ENCODE measurements around the gene CEP85L.

CEP85L gene

DNA sequence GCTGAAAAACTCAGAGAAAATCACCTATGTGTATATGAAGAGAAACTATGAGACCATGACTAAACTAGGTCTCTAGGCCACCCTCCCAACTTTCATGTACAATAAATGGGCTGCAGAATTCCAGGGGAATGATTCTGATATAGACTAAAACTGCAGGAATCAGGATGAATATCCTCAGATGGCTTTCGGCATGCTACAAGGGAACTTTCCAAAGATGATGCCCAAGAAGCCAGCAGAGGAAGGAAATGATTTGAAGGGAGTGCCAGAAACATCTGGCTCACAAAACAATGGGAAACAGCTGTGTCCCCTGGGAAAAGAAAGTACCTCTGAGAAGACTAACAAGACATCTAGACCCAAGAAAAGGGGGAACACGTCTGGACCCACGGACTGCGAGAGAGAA, 62.2 kb downstream of the CEP85L start:
- DNase-seq (ENCODE audit: insufficient read length, low spot score) (no peak), FAIRE-seq (no peak)
- TF ChIP-seq PAX5 (IDR thresholded peaks at IDR 0.05; ENCODE audit: insufficient read depth, low read length, severe bottlenecking), result no peak

DNA sequence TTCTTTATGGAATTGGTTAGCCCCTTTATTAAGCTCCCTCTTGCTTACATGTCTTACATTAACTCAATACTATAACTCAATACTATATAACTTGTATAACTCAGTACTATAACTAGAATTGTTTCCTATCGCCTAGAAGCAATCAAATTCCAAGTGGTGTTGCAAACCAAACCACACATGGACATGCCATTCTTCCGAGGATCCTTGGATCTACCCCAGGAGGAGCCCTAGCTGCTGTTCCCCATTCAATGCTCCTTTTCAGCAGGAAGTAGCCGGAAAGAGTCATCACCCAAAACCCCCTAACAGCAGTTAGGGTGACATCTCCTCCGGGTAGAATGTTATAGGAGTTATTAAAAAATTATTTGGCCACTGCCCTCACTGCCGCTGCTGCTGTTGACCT, 62.8 kb downstream of the CEP85L start:
- DNase-seq (ENCODE audit: insufficient read length, low spot score) (no peak), FAIRE-seq (no peak)
- no peak for TF ChIP-seq PAX5 (IDR thresholded peaks at IDR 0.05; ENCODE audit: insufficient read depth, low read length, severe bottlenecking)
- no peak for TF ChIP-seq POU2F2 (IDR thresholded peaks at IDR 0.05; ENCODE audit: low read depth, low read length)
- TF ChIP-seq POLR2A (IDR thresholded peaks at IDR 0.05; ENCODE audit: low read depth, low read length), result no peak
- TF ChIP-seq POLR2AphosphoS5 (IDR thresholded peaks at IDR 0.05; ENCODE audit: low read depth, low read length), result no peak
- no peak for TF ChIP-seq SPI1 (IDR thresholded peaks at IDR 0.05; ENCODE audit: low read depth, low read length)
- no peak for TF ChIP-seq TAF1 (IDR thresholded peaks at IDR 0.05; ENCODE audit: low read depth, low read length)

DNA sequence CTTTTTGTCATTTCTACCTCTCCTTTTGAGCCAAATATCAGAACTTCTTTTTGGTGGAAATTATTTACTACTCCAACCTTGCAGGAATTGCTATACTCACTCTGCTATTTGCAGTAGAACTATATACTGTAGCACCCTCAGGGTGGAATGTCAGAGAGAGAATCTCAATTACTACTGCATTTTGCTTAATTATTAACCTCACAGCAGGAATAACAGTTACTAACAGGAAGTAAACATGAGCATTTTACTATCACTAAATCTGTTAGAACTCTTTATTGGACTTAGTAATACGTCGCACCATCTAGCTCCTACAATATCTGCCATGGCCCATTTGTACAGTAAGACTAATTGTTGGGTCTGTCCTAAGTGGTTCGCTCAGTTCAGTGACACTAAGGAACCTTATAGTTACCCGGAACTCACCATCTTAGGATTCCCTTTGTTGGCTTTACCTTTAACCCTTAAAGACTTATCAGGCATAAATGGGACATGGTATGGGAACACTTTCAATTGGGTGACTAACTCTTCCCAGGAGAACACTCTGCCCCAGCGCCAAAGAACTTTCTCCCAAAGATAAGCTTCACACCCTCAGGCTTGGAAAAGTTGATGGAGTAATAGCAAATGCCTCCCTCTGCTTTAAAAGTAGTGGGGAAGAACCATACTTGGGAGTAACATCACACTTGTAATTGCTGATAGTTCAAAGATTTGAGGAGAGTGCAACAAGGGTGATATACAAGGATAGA, 64.5 kb downstream of the CEP85L start:
- TF ChIP-seq POU2F2 (IDR thresholded peaks at IDR 0.05; ENCODE audit: low read depth, low read length) (no peak), POLR2A (IDR thresholded peaks at IDR 0.05; ENCODE audit: low read depth, low read length) (no peak), TAF1 (IDR thresholded peaks at IDR 0.05; ENCODE audit: low read depth, low read length) (no peak), PAX5 (IDR thresholded peaks at IDR 0.05; ENCODE audit: insufficient read depth, low read length, severe bottlenecking) (no peak), POLR2AphosphoS5 (IDR thresholded peaks at IDR 0.05; ENCODE audit: low read depth, low read length) (no peak)
- DNase-seq (ENCODE audit: insufficient read length, low spot score) (no peak), FAIRE-seq (no peak)

DNA sequence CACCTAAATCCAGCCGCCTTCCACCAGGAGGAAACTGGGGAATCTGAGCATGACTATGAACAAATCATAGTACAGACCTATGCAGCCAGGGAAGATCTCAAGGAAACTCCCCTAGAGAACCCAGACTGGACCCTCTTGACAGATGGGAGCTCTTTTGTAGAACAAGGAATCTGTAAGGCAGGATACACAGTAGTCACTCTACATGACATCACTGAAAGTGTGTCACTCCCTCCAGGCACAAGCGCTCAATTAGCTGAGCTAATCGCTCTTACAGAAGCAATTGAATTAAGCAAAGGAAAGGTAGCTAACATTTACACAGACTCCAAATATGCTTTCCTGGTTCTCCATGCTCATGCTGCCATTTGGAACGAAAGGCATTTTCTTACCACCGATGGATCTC, 66.5 kb downstream of the CEP85L start:
- DNase-seq (ENCODE audit: insufficient read length, low spot score) (no peak), FAIRE-seq (no peak)
- TF ChIP-seq POLR2A (IDR thresholded peaks at IDR 0.05; ENCODE audit: low read depth, low read length), result no peak
- TF ChIP-seq SPI1 (IDR thresholded peaks at IDR 0.05; ENCODE audit: low read depth, low read length), result no peak
- no peak for TF ChIP-seq POLR2AphosphoS5 (IDR thresholded peaks at IDR 0.05; ENCODE audit: low read depth, low read length)
- no peak for TF ChIP-seq TAF1 (IDR thresholded peaks at IDR 0.05; ENCODE audit: low read depth, low read length)
- no peak for TF ChIP-seq POU2F2 (IDR thresholded peaks at IDR 0.05; ENCODE audit: low read depth, low read length)
- no peak for TF ChIP-seq PAX5 (IDR thresholded peaks at IDR 0.05; ENCODE audit: insufficient read depth, low read length, severe bottlenecking)

DNA sequence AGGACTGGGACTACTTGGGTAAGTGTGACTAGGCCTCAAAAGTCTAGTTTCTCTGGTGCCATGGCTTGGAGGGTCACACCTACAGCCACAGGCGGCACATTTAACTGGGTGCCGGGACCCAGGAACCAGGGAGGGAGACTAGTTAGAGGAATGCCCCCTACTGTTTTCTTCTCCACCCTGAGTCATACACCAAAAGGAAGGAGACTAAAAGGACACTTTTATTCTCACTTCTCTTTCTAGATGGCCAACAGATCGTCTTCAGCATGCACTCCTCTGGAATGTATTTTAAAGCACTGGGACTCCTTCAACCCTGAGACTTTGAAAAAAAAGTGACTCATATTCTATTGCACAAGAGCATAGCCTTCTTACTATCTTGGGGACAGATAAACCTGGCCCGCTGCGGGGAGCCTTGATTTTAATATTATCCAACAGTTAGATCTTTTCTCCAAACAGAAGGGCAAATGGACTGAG, 69.9 kb downstream of the CEP85L start:
- DNase-seq (ENCODE audit: insufficient read length, low spot score), result no peak
- TF ChIP-seq POU2F2 (IDR thresholded peaks at IDR 0.05; ENCODE audit: low read depth, low read length), result no peak
- TF ChIP-seq SPI1 (IDR thresholded peaks at IDR 0.05; ENCODE audit: low read depth, low read length), result no peak
- no peak for TF ChIP-seq POLR2AphosphoS5 (IDR thresholded peaks at IDR 0.05; ENCODE audit: low read depth, low read length)
- no peak for TF ChIP-seq POLR2A (IDR thresholded peaks at IDR 0.05; ENCODE audit: low read depth, low read length)
- TF ChIP-seq TAF1 (IDR thresholded peaks at IDR 0.05; ENCODE audit: low read depth, low read length), result no peak
- TF ChIP-seq PAX5 (IDR thresholded peaks at IDR 0.05; ENCODE audit: insufficient read depth, low read length, severe bottlenecking), result no peak
- FAIRE-seq, result no peak

DNA sequence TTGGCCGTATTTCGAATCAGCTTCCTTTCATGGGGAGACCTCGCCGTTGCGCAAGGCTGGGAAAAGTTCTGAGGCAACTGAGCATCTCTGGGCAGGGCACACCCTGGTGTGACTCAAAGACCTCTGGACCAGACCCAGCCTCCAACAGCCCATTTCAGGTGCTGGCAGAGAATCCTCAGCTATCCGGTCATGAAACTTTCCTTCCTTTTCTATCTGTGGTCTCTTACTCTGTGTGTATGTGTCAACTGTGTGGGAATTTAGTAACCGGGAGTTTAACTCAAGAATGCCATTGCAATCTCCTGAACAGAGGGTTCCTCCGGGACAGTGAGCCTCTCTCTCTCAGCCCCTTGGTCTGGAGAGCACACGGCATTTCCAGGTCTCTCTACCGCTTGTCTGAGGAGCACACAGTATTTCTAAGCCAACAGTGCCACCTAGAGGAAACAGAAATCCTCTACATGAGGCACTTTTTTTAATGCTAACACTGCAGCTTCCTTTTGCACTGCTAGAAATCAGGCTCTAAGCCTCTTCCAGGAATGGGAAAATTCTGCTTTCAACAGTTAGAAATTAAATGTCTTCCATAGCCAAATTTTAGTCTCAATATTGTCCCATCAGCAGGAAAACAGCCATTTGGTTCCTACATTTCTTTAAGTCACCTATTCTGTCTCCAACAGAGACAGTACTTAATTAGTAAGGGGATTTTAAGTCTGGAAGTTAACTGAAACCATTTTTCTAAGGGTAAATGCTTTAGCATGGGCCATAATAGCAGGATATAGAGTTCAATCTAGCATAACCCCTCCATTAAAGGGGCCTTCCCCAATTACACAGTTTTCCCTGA, 70.6 kb downstream of the CEP85L start:
- FAIRE-seq, result no peak
- DNase-seq (ENCODE audit: insufficient read length, low spot score), result peak; percentile 12
- TF ChIP-seq POLR2A (IDR thresholded peaks at IDR 0.05; ENCODE audit: low read depth, low read length), result no peak
- no peak for TF ChIP-seq TAF1 (IDR thresholded peaks at IDR 0.05; ENCODE audit: low read depth, low read length)
- TF ChIP-seq SPI1 (IDR thresholded peaks at IDR 0.05; ENCODE audit: low read depth, low read length), result no peak
- no peak for TF ChIP-seq POU2F2 (IDR thresholded peaks at IDR 0.05; ENCODE audit: low read depth, low read length)
- no peak for TF ChIP-seq PAX5 (IDR thresholded peaks at IDR 0.05; ENCODE audit: insufficient read depth, low read length, severe bottlenecking)
- no peak for TF ChIP-seq POLR2AphosphoS5 (IDR thresholded peaks at IDR 0.05; ENCODE audit: low read depth, low read length)

DNA sequence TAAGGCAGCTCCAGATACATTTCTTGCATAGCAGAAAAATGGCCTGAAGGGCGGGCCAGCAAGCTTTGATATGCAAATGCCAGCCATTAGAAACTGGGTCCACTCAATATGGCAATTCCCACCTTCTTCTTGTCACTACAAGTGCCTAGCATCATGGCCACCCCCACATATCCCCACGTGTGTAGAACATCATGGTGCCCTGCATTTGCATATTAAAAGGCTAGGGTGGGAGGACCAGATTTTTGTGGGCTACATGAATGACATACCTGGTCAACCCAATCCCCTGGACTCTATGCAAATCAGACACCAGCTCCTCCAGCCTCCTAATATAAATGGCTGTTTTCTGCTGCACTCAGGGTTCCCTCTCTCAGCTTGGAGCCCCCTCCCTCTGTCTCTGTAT, 71.6 kb downstream of the CEP85L start:
- DNase-seq (ENCODE audit: insufficient read length, low spot score), result no peak
- no peak for FAIRE-seq
- TF ChIP-seq POLR2AphosphoS5 (IDR thresholded peaks at IDR 0.05; ENCODE audit: low read depth, low read length), result no peak
- TF ChIP-seq POLR2A (IDR thresholded peaks at IDR 0.05; ENCODE audit: low read depth, low read length), result no peak

DNA sequence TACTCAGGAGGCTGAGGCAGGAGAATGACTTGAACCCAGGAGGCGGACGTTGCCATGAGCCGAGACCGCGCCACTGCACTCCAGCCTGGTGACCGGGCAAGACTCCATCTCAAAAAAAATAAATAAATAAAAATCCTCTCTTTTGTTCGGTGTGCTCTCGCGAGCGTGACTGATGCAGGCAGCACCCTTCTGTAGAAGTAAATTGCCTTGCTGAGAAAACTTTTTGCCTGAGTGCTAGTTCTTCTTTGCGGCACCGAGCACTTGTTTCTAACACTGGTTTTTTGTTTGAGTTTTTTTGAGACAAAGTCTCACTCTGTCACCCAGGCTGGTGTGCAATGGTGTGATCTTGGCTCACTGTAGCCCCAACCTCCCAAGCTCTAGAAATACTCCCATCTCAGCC, 72.8 kb downstream of the CEP85L start:
- DNase-seq (ENCODE audit: insufficient read length, low spot score) (no peak), FAIRE-seq (no peak)
- TF ChIP-seq POLR2A (IDR thresholded peaks at IDR 0.05; ENCODE audit: low read depth, low read length) (no peak), PAX5 (IDR thresholded peaks at IDR 0.05; ENCODE audit: insufficient read depth, low read length, severe bottlenecking) (no peak), POLR2AphosphoS5 (IDR thresholded peaks at IDR 0.05; ENCODE audit: low read depth, low read length) (no peak), SPI1 (IDR thresholded peaks at IDR 0.05; ENCODE audit: low read depth, low read length) (no peak), POU2F2 (IDR thresholded peaks at IDR 0.05; ENCODE audit: low read depth, low read length) (no peak), TAF1 (IDR thresholded peaks at IDR 0.05; ENCODE audit: low read depth, low read length) (no peak)

DNA sequence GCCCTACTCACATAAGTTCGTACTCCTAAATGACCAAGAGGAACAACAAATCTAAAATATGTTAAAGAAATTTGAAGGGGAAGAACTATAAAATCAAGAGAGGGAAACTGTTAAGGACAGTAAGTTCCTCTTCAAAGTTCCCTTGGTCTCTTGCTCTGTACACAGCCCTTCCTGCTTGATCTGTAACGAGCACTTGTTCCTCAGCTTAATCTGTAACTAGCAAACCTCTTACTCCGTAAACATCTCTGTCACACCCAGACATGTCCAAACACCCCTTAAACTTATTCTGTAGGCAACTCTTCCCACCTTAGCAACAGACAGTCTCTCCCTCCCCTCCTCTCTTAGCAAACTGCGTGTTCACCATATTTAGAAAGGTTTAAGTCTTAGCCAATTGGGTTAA, 73.4 kb downstream of the CEP85L start:
- FAIRE-seq (no peak), DNase-seq (ENCODE audit: insufficient read length, low spot score) (no peak)
- TF ChIP-seq PAX5 (IDR thresholded peaks at IDR 0.05; ENCODE audit: insufficient read depth, low read length, severe bottlenecking), result no peak
- no peak for TF ChIP-seq SPI1 (IDR thresholded peaks at IDR 0.05; ENCODE audit: low read depth, low read length)
- TF ChIP-seq POLR2A (IDR thresholded peaks at IDR 0.05; ENCODE audit: low read depth, low read length), result no peak
- no peak for TF ChIP-seq POLR2AphosphoS5 (IDR thresholded peaks at IDR 0.05; ENCODE audit: low read depth, low read length)
- TF ChIP-seq POU2F2 (IDR thresholded peaks at IDR 0.05; ENCODE audit: low read depth, low read length), result no peak
- TF ChIP-seq TAF1 (IDR thresholded peaks at IDR 0.05; ENCODE audit: low read depth, low read length), result no peak
